Endothelial cell (in vitro differentiated cells): ENCODE results near the gene TEX55. TPM values are rescaled to one million over a fixed set of nuclear protein-coding genes. Genes with fewer than 3 reads are reported as not detected.
"Not testable (repeated sequence)": the region's sequence is repeated elsewhere in the genome, so short reads cannot be mapped to it uniquely, and the experiment has no call there.

ENCODE experiments used
- DNase-seq: peaks from one replicate; pipeline ENCODE4 v3.0.0; 2021; ENCODE audit warnings: low spot score
- H3K27ac Mint-ChIP-seq: one replicate; pipeline ENCODE4 v1.8.0; 2021; ENCODE audit warnings: mixed read lengths, inconsistent platforms; ENCODE audit not compliant: unreplicated experiment
- H3K27me3 Mint-ChIP-seq: one replicate; pipeline ENCODE4 v1.8.0; 2021; ENCODE audit warnings: mild to moderate bottlenecking, moderate library complexity, mixed read lengths, inconsistent platforms; ENCODE audit not compliant: unreplicated experiment
- H3K36me3 Mint-ChIP-seq: one replicate; pipeline ENCODE4 v1.8.0; 2021; ENCODE audit warnings: mild to moderate bottlenecking, low read depth, mixed read lengths, inconsistent platforms; ENCODE audit not compliant: unreplicated experiment
- H3K4me1 Mint-ChIP-seq: one replicate; pipeline ENCODE4 v1.8.0; 2021; ENCODE audit warnings: mild to moderate bottlenecking, mixed read lengths, inconsistent platforms; ENCODE audit not compliant: unreplicated experiment
- H3K4me3 Mint-ChIP-seq: one replicate; pipeline ENCODE4 v1.8.0; 2021; ENCODE audit warnings: mild to moderate bottlenecking, mixed read lengths, inconsistent platforms; ENCODE audit not compliant: unreplicated experiment
- H3K9me3 Mint-ChIP-seq: one replicate; pipeline ENCODE4 v1.8.0; 2021; ENCODE audit warnings: mixed read lengths, inconsistent platforms; ENCODE audit not compliant: unreplicated experiment
- total RNA-seq: library from RNA; stranded (reverse); fragmentation: NEBNext Ultra II Directional; extraction: Animal tissue kit (Norgen Biotek cat#: 25700); gene quantifications from one replicate; pipeline ENCODE4 v1.2.1, GENCODE V29; 2021; ENCODE audit not compliant: unreplicated experiment
- TF ChIP-seq, protein P1 (sequence below): fragments of 200-600 bp; sonication (generic); IDR thresholded peaks from one replicate; pipeline ENCODE4 v1.5.0; 2021; ENCODE audit warnings: antibody characterized with exemption; ENCODE audit not compliant: unreplicated experiment

The TEX55 gene
- total RNA-seq, 1 donor from 2014 or later: not detected

GRCh38 chr3:119120480-119120879 lies 25.5 kb upstream of the TEX55 start:
- H3K4me1 Mint-ChIP-seq: no peaks in the 10 kb centered on the region
- H3K4me3 Mint-ChIP-seq: no peak overlapping the region
- TF ChIP-seq, protein P1, sequence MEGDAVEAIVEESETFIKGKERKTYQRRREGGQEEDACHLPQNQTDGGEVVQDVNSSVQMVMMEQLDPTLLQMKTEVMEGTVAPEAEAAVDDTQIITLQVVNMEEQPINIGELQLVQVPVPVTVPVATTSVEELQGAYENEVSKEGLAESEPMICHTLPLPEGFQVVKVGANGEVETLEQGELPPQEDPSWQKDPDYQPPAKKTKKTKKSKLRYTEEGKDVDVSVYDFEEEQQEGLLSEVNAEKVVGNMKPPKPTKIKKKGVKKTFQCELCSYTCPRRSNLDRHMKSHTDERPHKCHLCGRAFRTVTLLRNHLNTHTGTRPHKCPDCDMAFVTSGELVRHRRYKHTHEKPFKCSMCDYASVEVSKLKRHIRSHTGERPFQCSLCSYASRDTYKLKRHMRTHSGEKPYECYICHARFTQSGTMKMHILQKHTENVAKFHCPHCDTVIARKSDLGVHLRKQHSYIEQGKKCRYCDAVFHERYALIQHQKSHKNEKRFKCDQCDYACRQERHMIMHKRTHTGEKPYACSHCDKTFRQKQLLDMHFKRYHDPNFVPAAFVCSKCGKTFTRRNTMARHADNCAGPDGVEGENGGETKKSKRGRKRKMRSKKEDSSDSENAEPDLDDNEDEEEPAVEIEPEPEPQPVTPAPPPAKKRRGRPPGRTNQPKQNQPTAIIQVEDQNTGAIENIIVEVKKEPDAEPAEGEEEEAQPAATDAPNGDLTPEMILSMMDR: no peak
- peaks cover 27% of the 10 kb centered on the region for H3K9me3 Mint-ChIP-seq
- H3K27ac Mint-ChIP-seq: no peak overlapping the region
- H3K27me3 Mint-ChIP-seq: no peaks in the 10 kb centered on the region
- DNase-seq: no peak
- H3K36me3 Mint-ChIP-seq: peaks cover 13% of the 10 kb centered on the region

- Mint-ChIP-seq H3K9me3 (peaks cover 16% of the 10 kb centered on the region), H3K4me3 (no peak overlapping the region), H3K27me3 (no peaks in the 10 kb centered on the region), H3K4me1 (no peaks in the 10 kb centered on the region), H3K36me3 (peaks cover 7% of the 10 kb centered on the region), H3K27ac (no peak overlapping the region)
- TF ChIP-seq, protein P1: no peak
- no peak for DNase-seq
Observed at GRCh38 chr3:119122350-119122749, 23.6 kb upstream of the TEX55 start.

GRCh38 chr3:119125342-119125741 lies 20.6 kb upstream of the TEX55 start:
- Mint-ChIP-seq H3K27me3 (peaks cover 4% of the 10 kb centered on the region), H3K27ac (no peak overlapping the region)

DNA sequence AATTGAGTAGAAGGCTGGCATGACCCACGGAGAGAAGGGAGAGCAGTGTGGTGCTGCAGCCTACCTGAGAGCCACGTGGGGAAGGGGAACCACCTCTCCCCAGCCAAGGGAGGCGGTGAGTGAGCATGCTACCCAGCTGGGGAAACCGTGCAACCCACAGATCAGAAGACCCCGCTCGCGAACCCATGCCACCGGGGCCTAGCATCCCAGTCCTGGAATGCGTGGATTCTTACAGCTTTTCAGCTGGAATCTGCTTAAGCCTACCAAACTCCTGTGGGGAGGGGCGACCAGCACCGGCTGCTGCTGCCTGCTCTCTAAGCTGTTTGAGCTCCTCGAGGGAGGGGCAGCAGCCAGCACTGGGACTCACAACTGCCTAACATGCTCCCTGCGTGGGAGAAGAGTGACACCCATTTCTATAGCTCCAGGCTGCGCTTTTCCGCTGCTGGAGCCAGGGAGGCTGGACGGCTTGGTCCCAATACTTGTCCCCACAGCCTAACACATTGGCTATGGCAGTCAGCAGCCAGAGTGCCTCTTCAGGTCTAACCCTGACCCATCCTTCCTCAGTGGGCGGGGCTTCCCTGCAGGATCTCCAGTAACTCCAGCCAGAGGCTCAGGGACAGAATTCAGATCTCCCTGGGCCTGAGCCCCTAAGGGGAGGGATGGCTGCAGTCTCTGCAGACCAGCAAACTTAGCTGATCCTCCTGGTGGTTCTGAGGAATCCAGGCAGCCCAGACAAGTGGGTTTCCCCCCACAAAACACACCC lies 20.0 kb upstream of the TEX55 start:
- DNase-seq: no peak
- H3K4me1 Mint-ChIP-seq: no peaks in the 10 kb centered on the region
- no peaks in the 10 kb centered on the region for H3K9me3 Mint-ChIP-seq
- H3K27me3 Mint-ChIP-seq: peaks cover 4% of the 10 kb centered on the region
- H3K27ac Mint-ChIP-seq: no peak overlapping the region
- H3K36me3 Mint-ChIP-seq: no peaks in the 10 kb centered on the region
- TF ChIP-seq, protein P1: no peak
- no peak overlapping the region for H3K4me3 Mint-ChIP-seq

More at GRCh38 chr3:119125342-119125741, 20.6 kb upstream of the TEX55 start:
- Mint-ChIP-seq H3K4me3 (no peak overlapping the region), H3K9me3 (peaks cover 1% of the 10 kb centered on the region), H3K36me3 (peaks cover under 1% of the 10 kb centered on the region), H3K4me1 (no peaks in the 10 kb centered on the region)
- DNase-seq: no peak
- TF ChIP-seq, protein P1: no peak

DNA sequence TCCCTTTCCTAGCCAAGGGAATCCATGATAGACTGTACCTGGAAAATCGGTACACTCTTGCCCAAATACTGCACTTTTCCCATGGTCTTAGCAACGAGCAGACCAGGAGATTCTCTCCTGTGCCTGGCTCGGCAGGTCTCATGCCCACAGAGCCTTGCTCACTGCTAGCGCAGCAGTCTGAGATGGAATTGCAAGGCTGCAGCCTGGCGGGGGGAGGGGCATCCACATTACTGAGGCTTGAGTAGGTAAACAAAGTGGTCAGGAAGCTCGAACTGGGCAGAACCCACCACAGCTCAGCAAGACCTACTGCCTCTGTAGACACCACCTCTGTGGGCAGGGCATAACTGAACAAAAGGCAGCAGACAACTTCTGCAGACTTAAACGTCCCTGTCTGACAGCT lies 15.7 kb upstream of the TEX55 start:
- not testable (repeated sequence) for H3K4me1 Mint-ChIP-seq, DNase-seq, H3K36me3 Mint-ChIP-seq, H3K9me3 Mint-ChIP-seq, H3K4me3 Mint-ChIP-seq, H3K27me3 Mint-ChIP-seq, H3K27ac Mint-ChIP-seq

DNA sequence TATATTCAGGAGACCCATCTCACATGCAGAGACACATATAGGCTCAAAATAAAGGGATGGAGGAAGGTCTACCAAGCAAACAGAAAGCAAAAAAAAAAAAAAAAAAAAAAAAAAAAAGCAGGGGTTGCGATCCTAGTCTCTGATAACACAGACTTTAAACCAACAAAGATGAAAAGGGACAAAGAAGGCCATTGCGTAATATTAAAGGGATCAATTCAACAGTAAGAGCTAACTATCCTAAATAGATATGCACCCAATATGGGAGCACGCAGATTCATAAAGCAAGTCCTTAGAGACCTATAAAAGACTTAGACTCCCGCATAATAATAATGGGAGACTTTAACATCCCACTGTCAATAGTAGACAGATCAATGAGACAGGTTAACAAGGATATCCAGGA lies 13.7 kb upstream of the TEX55 start:
- not testable (repeated sequence) for H3K4me1 Mint-ChIP-seq, DNase-seq, H3K9me3 Mint-ChIP-seq, H3K4me3 Mint-ChIP-seq, H3K27ac Mint-ChIP-seq, H3K36me3 Mint-ChIP-seq, H3K27me3 Mint-ChIP-seq

GRCh38 chr3:119139360-119139759 lies 6.6 kb upstream of the TEX55 start:
- H3K9me3 Mint-ChIP-seq, H3K27ac Mint-ChIP-seq, H3K27me3 Mint-ChIP-seq, H3K4me1 Mint-ChIP-seq, H3K4me3 Mint-ChIP-seq, DNase-seq, H3K36me3 Mint-ChIP-seq: not testable (repeated sequence)
